ENCODE data around the gene TJP3. TPM values are rescaled to one million over a fixed set of nuclear protein-coding genes. Genes with fewer than 3 reads are reported as not detected.
A peak's percentile ranks its signal among the peaks of the same experiment; 100 is the strongest.

The TJP3 gene
- total RNA-seq, 1 donor from 2014 or later: 20.0 TPM

DNA sequence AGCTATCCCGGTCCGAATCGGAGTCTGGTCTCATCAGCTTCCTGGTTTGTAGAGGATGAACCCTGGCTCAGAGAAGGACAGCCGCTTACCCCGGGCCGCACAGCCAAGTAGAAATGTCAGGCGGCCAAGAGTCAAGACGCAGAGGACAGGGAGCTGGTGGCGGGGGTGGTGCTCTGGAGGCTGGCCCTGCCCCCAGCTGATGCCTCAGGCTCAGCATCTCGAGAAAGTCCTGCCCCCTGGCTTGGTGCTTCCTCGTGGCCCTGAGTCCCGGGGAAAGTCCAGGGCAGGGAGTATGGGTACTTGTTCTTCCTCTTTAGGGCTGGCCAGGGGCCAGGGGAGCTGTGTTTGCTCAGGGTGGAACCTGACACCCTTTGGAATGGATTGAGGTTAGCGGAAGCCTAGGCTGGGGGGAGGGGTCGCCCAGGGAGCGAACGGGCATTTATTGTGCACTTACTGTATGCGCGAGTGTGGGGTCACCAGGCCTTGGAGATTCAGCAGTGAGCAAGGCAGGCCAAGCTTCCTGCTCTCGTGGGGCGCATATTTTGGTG, 2.2 kb downstream of the TJP3 start:
- DNase-seq (ENCODE audit: extremely low spot score, unreplicated experiment): no peak
- no peaks in the 10 kb centered on the region for H3K36me3 Mint-ChIP-seq
- H3K27ac Mint-ChIP-seq: peak overlapping the region; percentile 88

GRCh38 chr19:3712663-3713611, 4.8 kb downstream of the TJP3 start:
- Mint-ChIP-seq H3K4me1 (ENCODE audit: unreplicated experiment) (peaks cover 14% of the 10 kb centered on the region), H3K27me3 (peaks cover 3% of the 10 kb centered on the region), H3K27ac (peak overlapping the region; percentile 89), H3K4me3 (peak overlapping the region; percentile 64), H3K9me3 (no peaks in the 10 kb centered on the region), H3K36me3 (no peaks in the 10 kb centered on the region)
- TF ChIP-seq, protein P1, sequence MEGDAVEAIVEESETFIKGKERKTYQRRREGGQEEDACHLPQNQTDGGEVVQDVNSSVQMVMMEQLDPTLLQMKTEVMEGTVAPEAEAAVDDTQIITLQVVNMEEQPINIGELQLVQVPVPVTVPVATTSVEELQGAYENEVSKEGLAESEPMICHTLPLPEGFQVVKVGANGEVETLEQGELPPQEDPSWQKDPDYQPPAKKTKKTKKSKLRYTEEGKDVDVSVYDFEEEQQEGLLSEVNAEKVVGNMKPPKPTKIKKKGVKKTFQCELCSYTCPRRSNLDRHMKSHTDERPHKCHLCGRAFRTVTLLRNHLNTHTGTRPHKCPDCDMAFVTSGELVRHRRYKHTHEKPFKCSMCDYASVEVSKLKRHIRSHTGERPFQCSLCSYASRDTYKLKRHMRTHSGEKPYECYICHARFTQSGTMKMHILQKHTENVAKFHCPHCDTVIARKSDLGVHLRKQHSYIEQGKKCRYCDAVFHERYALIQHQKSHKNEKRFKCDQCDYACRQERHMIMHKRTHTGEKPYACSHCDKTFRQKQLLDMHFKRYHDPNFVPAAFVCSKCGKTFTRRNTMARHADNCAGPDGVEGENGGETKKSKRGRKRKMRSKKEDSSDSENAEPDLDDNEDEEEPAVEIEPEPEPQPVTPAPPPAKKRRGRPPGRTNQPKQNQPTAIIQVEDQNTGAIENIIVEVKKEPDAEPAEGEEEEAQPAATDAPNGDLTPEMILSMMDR (conservative IDR thresholded peaks at IDR 0.05): no peak
- DNase-seq (ENCODE audit: extremely low spot score, unreplicated experiment): no peak

More for the DNA sequence above, 2.2 kb downstream of the TJP3 start:
- TF ChIP-seq, protein P1 (conservative IDR thresholded peaks at IDR 0.05): no peak
- no peaks in the 10 kb centered on the region for H3K9me3 Mint-ChIP-seq
- H3K4me3 Mint-ChIP-seq: no peak overlapping the region
- peaks cover 14% of the 10 kb centered on the region for H3K4me1 Mint-ChIP-seq (ENCODE audit: unreplicated experiment)
- peaks cover 3% of the 10 kb centered on the region for H3K27me3 Mint-ChIP-seq

GRCh38 chr19:3716147-3716668, 8.0 kb downstream of the TJP3 start:
- DNase-seq (ENCODE audit: extremely low spot score, unreplicated experiment): no peak
- Mint-ChIP-seq H3K4me1 (ENCODE audit: unreplicated experiment) (peaks cover 13% of the 10 kb centered on the region), H3K27ac (no peak overlapping the region), H3K36me3 (no peaks in the 10 kb centered on the region), H3K9me3 (no peaks in the 10 kb centered on the region), H3K27me3 (peaks cover 3% of the 10 kb centered on the region), H3K4me3 (no peak overlapping the region)
- TF ChIP-seq, protein P1 (conservative IDR thresholded peaks at IDR 0.05): no peak

GRCh38 chr19:3719868-3720267, 11.7 kb downstream of the TJP3 start:
- Mint-ChIP-seq H3K4me3 (no peak overlapping the region), H3K4me1 (ENCODE audit: unreplicated experiment) (peaks cover 3% of the 10 kb centered on the region), H3K36me3 (no peaks in the 10 kb centered on the region), H3K27ac (no peak overlapping the region), H3K27me3 (peaks cover 18% of the 10 kb centered on the region), H3K9me3 (no peaks in the 10 kb centered on the region)
- no peak for DNase-seq (ENCODE audit: extremely low spot score, unreplicated experiment)
- TF ChIP-seq, protein P1 (conservative IDR thresholded peaks at IDR 0.05): no peak

- peaks cover 3% of the 10 kb centered on the region for H3K4me1 Mint-ChIP-seq (ENCODE audit: unreplicated experiment)
- peak overlapping the region; percentile 36 for H3K27ac Mint-ChIP-seq
- TF ChIP-seq, protein P1 (conservative IDR thresholded peaks at IDR 0.05): no peak
- H3K27me3 Mint-ChIP-seq: peaks cover 24% of the 10 kb centered on the region
- no peak overlapping the region for H3K4me3 Mint-ChIP-seq
- DNase-seq (ENCODE audit: extremely low spot score, unreplicated experiment): no peak
- no peaks in the 10 kb centered on the region for H3K9me3 Mint-ChIP-seq
- H3K36me3 Mint-ChIP-seq: no peaks in the 10 kb centered on the region
These were observed 12.2 kb downstream of the TJP3 start for GRCh38 chr19:3720349-3720917.

All from type B pancreatic cell (in vitro differentiated cells).